ENCODE data around the gene GPBP1L1.

Gene GPBP1L1

DNA sequence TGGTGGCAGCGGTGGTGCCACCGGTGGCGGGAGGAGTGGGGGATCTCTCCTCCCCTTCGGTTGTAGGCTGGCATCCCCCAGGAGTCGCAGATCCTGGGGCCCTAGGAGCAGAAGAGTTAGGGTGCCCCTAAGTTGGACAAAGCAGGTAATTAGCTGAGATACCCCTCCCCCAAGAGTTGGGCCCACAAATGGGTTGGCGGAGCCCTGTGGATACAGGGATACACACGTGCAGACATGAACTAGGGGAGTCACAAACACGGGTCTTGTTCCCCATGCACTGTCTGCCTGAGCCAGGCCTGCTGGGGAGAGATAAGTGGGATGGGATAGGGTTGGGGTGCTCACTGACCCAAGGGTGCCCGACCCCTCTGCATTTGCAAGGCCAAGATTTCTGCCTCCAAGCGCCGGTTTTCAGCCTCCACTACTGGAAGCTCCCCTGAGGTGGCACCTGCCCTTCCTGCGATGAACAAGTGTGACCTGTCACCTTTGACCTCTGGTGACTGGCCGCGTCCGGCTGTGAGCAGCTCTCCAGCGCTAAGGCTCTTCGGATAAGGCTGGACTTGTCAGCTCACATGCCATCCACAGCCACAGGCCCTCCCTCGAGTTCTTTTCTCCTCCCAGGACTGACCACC is 64.3 kb downstream of the GPBP1L1 start:
- no peak for DNase-seq (ENCODE audit: extremely low read depth, low read depth)
- no peak overlapping the region for H3K4me3 ChIP-seq (replicated peaks; ENCODE audit: low read depth, low read length)
- TF ChIP-seq, protein P1, sequence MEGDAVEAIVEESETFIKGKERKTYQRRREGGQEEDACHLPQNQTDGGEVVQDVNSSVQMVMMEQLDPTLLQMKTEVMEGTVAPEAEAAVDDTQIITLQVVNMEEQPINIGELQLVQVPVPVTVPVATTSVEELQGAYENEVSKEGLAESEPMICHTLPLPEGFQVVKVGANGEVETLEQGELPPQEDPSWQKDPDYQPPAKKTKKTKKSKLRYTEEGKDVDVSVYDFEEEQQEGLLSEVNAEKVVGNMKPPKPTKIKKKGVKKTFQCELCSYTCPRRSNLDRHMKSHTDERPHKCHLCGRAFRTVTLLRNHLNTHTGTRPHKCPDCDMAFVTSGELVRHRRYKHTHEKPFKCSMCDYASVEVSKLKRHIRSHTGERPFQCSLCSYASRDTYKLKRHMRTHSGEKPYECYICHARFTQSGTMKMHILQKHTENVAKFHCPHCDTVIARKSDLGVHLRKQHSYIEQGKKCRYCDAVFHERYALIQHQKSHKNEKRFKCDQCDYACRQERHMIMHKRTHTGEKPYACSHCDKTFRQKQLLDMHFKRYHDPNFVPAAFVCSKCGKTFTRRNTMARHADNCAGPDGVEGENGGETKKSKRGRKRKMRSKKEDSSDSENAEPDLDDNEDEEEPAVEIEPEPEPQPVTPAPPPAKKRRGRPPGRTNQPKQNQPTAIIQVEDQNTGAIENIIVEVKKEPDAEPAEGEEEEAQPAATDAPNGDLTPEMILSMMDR (IDR thresholded peaks at IDR 0.05; ENCODE audit: low read depth, low read length, missing control alignments) = no peak

DNA sequence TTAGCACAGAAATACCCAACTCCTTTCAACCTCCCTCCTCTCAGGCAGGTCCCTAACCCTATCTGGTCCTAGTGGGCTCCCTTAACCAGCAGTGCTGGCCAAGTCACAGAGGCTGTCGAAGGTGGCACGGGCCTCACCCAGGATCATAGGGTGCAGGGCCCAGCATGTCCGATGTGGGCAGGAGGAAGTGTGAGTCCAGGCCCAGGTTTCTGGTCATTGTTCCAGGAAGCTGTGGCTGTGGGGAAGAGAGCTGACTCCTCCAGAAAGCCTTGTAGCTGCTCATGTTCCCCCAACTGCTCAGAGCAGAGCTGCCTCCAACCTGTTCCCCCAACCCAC is 64.9 kb downstream of the GPBP1L1 start:
- no peak for DNase-seq (ENCODE audit: extremely low read depth, low read depth)
- H3K4me3 ChIP-seq (replicated peaks; ENCODE audit: low read depth, low read length) = no peak overlapping the region
- TF ChIP-seq, protein P1 (IDR thresholded peaks at IDR 0.05; ENCODE audit: low read depth, low read length, missing control alignments) = no peak

DNA sequence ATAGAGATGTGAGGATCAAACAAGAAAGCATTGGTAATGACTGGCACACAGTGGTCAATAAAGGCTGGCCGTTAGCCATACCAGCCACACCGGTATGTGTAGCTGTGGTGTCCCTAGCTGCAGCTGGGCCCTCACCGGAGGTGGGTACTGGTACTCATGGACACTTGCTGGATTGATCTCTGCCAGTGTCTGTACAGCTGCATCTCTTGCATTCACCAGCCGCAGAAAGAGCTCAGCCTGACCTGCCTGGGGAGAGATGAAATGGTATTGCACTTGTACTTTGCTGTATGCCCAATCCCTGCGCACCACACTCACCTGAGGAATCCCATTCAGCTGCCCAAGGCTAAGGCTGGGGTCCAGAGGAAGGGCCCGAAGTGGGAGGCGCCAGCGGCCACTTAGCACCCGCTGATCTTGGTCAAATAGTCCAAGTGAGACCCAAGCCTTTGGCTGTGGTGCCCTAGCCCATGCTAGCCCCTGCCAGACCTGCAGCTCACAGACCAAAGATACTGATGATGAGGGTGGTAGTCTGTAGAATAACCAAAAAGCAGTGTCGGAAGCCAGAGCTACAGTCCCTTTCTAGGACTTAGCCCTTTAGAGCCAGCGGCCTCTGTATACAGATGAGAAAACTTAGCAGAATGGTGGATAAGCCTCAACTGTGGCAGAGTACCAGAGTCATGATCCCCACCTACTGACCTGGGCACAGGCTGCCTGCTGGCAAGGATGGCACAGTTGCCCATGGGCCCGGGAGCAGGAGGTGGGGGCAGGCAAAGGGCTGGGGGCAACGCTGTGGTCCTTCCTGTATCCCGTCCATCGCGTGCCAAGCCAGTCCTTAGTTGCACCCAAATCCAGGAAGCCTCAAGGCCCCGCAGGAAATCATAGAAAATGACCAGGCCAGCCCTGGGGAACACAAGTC is 65.5 kb downstream of the GPBP1L1 start:
- TF ChIP-seq, protein P1 (IDR thresholded peaks at IDR 0.05; ENCODE audit: low read depth, low read length, missing control alignments) = no peak
- no peak for DNase-seq (ENCODE audit: extremely low read depth, low read depth)
- no peak overlapping the region for H3K4me3 ChIP-seq (replicated peaks; ENCODE audit: low read depth, low read length)

DNA sequence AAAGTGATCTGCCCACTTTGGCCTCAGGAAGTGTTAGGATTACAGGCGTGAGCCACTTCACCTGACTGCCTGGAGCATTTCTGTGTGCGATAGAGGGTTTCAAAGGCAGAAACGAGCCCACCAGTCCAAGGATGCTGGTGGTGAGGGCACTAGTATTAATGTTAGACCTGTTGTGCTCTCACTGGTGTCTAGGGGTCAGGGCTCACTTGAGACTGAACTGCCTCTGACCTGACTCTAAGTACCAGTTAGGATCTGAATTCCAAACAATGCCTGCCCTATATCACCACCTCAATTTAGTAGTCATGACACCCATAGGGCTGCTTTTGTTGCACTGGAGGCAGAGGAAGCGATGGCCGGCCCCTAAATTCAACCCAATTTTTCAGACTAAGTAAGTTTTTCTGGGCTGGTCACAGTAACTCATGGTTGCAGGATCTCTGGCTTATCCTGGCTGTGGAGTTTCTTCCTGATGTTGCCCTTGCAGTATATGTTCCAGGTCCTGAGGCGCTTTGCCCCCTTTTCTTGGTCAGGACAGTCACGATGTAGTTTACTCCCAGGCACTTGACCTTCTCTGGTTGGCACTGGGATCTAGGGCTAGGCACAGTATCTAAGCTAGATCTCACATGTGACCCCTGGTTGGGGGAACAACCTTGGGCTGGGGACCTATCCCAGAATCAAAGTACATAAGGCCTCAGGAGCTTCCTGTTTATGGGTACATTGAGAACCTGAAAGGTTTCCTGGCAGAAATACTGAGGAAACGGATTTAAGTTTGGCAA is 67.0 kb downstream of the GPBP1L1 start:
- no peak for DNase-seq (ENCODE audit: extremely low read depth, low read depth)
- TF ChIP-seq, protein P1 (IDR thresholded peaks at IDR 0.05; ENCODE audit: low read depth, low read length, missing control alignments) = no peak
- H3K4me3 ChIP-seq (replicated peaks; ENCODE audit: low read depth, low read length) = no peak overlapping the region

DNA sequence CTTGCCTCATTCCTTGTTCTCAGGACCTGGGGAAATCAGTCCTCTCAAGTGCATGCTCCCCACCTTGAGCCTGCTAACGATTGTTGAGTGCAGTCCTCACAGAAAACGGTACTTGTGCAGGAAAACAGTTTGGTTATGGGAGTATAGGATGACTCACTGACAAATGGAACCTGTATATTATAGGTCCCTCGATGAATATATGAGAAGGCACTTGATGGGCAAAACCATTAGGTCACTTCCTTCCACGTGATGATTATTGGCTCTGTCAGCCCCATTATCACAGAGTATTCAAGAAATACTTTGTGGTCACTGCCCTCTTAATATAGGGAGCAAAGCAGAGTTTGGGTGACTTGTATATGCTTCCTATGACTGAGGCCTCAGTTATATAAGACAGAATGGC is 68.7 kb downstream of the GPBP1L1 start:
- H3K4me3 ChIP-seq (replicated peaks; ENCODE audit: low read depth, low read length) = no peak overlapping the region
- peak; percentile 2 for DNase-seq (ENCODE audit: extremely low read depth, low read depth)
- TF ChIP-seq, protein P1 (IDR thresholded peaks at IDR 0.05; ENCODE audit: low read depth, low read length, missing control alignments) = no peak

DNA sequence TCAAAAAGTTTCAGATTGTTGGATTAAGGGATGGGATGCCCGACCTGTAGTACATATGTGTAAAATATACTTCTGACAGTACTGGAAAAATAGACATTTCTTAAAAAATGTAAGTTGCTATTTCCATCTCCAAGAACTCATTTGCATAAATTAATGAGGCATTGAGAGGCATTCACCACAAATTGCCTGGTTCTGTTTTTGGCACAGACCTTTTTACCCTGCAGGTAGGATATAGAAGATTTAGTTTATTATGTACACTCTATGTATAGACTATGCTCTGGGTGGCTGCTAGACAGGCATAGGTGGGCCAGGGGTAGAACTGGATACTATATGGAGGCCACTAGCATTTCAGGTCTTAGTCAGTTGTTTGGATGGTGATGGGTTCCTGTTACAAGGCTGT is 70.4 kb downstream of the GPBP1L1 start:
- DNase-seq (ENCODE audit: extremely low read depth, low read depth) = no peak
- H3K4me3 ChIP-seq (replicated peaks; ENCODE audit: low read depth, low read length) = no peak overlapping the region
- TF ChIP-seq, protein P1 (IDR thresholded peaks at IDR 0.05; ENCODE audit: low read depth, low read length, missing control alignments) = no peak

Measured in HFF-Myc (cell line).